ENCODE results near the gene PLEKHG1.

Gene PLEKHG1

DNA sequence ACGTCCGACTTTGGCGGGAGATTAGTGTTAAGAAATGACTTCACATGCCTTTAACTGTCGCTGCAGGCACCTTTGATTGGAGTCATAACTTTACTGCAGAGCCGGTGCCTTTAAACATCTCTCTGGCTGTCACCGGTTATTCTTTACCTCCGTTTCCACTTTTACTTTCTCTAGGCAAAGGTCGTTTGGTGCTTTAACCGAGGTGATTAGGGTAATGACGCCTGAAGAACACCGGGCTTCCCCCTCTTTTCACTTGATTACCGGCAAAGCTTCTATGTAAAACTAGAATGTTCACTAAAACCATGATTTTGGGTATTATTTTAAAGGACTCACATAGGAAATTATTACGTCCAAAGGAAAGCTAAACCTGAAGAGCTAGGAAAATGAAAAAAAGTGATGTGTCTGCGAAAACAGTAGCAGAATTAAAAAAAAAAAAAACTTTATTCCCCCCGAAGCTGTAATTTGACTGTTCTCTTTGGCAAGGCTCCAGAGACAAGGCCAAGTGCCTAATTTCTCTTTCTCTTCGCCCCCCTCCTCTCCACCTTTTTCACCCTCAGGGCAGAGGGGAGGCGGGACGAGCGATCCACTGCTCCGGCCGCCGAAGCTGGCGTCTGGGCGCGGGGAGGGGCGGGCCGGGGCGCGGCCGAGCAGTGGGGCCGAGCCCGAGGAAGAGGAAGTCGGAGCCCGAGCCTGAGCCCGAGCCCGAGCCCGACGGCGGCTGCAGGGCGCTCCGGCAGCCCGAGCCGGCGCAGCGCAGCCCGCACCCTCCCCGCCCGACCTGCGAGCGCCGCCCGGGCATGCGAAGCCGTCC, at the start of gene PLEKHG1:
Gene PLEKHG1 (plus strand): TSS at position 687 of the 811 bp plus-strand sequence. CDS start 133,797 bp downstream, outside the sequence.
- peak; percentile 28 for DNase-seq

DNA sequence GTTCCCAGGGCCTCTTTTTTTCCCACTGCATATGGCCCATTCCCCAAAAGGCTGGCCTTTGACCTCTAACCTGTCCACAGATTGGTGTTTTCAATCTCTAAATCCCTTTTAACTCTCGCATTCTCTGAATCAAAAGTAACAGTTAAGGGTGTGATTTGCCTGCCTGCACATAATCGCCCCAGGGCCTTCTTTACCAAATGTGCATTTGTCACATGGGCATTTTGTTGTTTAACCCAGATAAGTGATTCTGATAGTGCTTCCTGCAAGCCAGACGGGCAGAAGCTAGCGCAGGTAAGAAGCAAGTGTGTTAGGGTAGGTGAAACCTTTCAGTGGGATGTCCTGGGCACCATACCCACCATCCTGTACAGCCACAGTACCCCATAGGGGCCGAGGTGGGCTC, 49.4 kb upstream of the PLEKHG1 start:
- DNase-seq = no peak

DNA sequence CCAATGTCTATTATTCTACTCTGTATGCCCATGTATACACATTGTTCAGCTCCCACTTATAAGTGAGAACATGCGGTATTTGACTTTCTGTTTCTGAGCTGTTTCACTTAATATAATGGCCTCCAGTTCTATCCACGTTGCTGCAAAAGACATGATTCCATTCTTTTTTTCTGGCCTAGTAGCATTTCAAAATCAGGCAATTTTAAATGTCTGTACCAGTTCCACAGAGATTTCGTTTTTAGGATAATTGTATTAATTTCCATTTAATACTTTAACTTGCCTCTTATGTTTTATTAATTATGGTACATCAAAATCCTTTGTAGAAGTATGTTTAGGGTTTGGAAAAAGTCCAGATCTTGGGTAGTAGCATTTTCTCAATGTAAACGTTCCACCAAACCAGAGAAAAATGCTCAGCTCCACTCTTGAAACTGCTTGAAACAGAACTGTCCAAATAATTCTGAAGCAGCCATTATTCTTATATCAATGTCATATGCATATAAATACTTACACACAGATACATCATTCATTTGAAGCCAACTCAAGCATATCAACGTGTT, 42.6 kb upstream of the PLEKHG1 start:
- no peak for DNase-seq

DNA sequence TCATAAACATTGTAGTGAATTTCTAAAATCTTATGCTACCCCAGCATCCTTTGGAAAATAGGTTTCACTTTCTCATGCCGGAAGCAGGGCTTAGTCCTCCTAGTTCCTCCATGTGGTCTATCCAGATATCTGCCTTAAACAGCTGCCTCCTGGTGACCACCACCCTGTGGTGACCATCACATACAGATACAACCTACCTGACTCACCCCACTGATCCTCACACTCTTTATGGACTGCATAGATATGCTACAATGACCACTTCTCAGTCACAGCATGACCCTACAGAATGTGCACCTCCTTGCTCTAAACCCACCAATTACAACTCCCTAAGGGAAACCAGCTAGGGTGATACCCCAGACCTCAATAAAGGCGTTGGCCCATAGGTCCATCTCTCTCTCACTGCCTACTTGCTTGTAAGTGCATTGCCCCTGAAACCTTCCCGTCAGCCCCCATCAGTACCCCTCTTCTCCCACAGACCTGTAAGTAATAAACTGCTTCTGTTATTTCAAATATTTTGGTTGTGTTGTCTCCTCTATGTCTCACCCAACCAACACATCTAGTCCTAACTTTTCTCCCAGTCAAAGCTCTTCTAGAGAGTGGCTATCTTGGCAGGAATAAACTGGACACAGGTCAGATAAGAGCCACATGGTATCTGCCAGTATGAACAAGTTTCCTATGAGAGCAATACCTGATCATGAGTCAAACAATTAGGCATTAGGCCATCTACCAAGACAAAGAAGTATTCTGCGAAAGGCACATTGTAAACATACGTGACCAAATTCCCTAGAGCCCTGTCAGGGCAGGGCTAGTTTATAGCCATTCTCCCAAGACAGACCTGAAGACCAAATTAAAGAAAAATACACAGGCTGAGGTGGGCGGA, 39.4 kb upstream of the PLEKHG1 start:
- no peak for DNase-seq

DNA sequence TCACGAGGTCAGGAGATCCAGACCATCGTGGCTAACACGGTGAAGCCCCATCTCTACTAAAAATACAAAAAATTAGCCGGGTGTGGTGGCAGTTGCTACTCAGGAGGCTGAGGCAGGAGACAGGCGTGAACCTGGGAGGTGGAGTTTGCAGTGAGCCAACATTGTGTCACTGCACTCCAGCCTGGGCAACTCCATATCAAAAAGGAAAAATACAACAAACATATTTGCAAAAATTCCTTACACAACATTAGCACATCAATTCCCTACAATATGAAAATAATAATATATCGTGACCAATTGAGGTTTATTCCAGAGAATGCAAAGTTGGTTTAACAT, 38.8 kb upstream of the PLEKHG1 start:
- no peak for DNase-seq

DNA sequence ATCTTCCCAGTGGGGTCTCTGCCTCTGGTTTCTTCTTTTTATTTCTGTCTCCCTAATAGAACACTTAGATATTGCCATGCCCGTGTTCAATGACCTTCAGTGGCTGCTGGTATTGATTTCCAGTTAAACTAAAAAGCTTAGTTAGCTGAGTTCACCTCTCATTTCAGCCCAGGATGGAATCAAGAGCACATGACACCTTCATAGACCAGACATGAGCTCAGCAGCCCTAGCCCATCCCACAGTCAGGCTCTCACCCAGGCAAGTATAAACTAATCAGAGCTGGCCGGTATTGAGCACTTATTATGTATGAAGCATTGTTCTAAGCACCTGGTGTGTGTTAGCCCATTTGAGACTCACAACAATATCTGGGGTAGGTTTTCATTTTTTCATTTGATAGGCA, 33.7 kb upstream of the PLEKHG1 start:
- no peak for DNase-seq

DNA sequence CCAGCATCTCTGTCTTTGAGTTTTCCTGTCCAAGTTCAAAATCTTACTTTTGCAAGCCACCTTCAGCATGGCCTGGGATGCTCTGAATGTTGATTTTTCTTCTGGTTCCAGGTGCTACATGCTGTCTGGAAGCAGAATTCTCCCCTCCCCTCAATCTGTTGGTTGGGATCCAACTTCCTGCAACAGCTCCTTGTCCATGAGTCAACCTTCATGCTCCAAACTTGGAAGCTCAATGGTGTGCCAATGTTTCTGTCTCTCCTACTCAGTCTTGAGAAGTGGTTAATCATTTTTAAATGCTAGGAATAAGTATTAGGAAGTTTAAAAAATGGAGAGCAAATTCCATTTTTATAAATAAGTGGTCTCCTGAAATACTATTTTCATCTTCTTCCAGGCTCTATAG, 33.2 kb upstream of the PLEKHG1 start:
- DNase-seq = no peak

DNA sequence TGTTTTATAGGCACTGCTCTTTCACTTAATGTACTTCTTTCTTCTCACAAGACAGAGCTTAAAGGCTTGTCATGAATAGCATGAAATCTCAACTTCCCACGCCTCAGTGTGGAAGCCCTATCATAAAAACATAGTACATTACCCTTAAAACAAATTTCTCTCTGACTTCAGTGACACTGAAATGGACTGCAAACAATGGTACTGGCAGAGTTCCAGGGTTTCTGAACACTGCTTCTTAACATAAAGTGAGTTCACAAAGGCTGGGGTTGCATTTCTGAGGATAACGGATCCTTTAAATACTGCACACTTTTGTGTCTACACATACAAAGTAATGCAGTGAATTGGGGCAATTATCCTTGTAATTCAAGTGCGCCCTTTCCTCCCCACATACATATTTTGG, 32.3 kb upstream of the PLEKHG1 start:
- peak; percentile 13 for DNase-seq

DNA sequence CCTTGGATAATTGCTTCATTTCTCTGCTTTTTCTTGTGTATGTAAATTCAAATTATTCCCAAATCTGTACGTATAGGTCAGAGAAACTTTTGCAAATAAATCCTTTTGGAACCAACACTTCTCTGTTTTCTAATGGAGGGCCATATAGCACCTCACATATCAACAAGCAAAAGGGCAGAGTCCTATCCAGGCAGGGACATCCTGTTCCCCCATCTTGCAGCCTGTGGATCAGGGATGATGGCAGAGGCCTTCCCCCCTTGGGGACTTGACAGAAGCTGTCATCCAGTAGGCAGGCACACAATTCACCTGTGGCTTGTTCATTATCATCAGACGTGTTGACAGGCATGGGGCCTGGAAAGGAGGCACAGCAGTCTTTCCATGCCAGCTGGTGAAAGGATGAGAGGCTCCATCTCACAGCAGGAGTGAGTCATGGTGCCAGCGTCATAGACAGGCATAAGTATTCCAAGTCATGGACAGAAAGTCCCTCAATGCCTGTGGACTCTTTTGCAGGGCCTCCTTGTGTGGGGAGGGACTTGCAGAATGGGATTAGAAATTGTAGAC, 31.8 kb upstream of the PLEKHG1 start:
- peak; percentile 67 for DNase-seq

DNA sequence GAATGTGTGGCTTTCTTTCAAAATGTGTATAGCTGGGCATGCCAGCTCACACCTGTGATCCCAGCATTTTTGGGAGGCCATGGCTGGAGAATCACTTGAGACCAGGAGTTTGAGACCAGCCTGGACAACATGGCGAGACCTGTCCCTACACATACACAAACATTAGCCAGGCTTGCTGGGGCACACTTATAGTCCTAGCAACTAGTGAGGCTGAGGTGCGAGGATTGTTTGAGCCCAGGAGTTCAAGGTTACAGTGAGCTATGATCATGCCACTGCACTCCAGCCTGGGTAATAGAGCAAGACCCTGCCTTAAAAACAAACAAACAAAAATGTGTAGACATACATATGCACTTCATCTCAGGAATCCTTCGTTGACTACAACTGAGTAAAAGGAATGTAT, 31.1 kb upstream of the PLEKHG1 start:
- no peak for DNase-seq

DNA sequence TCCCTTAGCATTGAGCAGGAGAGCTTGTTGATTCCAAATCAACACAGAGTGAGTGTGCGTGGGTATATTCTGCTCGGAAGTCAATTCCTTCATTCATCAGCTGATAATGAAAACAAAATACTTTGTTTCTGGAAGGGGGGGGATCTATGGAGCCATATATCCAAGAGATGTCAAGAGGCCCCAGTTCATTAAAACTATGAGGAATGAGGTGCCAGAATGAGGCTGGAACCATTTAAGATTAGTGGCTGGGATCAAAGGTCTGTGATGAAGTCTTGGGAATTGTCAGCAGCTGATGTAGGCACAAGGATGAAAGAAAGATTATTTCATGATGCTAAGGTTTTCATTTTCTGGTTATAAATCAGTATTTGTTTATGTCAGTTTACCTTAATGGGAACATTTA, 30.5 kb upstream of the PLEKHG1 start:
- DNase-seq = no peak

DNA sequence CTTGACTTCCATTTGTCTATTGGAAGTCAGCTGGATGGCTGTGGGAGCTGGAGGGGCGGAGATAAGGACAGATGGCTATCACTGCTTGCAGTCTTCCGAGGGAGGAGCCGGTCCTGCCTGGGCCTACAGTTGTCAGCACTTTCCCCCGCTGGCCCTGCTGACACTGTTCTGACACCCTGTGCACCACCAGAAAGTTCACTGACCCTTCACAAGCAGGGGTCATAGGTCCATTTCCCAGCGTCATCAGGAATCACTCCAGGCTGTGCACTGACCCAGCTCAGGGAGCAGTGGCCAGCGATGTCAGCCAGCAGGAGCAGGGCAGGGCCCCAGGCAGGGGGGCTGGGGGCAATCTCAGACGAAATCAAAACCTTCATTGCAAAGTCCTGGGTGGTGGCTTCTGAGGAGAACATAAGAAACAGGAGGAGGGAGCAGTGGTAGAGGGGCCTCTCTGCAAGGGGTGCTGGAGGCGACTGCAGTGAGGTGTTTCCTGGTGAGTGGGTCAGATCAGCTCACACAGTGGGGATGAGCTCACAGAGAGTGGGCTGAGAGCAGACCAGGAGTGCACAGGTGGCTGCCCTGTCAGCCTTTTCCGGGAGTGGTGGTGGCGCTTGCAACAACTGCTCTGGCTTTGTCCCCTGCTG, 26.5 kb upstream of the PLEKHG1 start:
- no peak for DNase-seq

DNA sequence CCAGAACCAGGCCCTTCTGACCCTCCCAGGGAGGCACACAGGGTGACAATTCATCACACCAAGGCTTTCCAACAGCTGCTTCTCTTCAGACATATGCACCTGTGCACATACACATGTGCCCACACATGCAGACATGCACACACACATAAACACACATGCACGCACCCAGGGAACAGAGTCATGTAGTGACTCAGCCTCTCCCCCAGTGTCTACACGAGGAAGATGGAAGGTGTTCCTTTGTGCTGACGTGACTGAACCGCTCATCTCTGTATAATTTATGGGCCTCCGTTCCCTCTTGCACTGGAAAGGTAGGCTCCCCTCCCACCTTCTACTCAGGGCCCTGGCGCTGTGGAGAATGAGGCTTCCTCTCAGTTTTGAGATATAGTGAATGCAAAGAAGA, 23.8 kb upstream of the PLEKHG1 start:
- DNase-seq = no peak

DNA sequence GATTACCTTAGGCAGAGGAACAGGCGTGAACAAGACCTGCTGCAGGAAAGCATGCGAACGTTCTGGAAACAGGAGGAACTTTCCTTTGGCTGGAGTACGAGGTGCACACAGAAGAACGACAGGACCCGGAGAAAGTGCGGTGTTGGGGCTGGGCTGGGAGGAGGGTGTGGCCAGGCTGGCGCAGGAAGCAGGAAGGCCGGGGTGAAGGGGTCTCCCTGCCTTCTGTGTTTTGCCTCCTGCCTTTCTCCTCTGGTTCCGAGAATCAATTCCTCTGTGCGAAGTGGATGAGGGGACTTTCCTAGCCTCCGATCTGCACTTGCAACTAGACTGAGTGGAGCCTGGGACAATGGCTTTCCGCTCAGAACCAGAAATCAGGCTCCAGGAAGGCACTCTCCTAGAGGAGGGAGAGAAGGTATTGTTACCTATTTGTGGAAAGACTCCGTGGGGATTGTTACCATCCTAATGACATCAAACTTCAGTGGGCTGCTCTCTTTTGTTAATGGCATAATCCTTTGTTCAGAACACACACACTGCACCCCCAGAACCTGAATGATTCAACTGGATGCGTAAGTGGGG, 22.9 kb upstream of the PLEKHG1 start:
- no peak for DNase-seq

DNA sequence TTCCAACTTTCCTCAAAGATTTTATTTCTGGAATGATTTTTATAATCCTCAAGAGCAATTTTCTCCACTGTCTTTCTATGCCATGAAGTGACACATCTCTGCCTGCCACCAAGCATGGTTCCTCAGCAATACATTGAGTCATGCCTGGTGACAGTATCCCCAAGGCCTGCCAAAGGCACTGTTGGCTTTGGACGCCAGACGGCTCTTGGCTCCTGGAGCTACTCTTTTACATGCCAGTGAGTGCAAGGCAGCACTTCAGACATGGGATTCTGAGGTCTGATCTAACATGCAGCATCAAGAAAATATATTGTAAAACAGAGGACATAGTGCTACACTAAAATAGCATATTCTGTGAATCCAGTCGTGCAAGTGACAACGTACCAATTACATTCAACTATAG, 20.1 kb upstream of the PLEKHG1 start:
- DNase-seq = no peak

DNA sequence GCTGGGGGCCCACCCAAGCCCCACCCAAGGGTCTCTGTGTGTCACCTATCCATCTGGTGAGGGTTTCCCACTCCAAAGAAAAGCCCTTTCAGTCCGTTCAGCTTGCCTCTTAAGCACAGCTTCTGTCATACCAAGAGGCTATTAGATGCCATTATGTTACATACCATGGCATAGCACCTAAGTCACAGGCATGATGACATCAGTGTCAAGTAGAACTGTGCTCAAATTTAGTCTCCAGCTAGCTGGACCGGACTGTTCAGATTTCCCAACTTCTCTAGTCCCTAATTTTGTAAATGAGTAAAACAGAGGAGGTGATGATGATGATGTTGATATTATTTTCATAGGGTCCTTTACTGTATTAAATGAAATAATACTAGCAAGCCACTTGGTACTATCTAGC, 19.2 kb upstream of the PLEKHG1 start:
- no peak for DNase-seq

DNA sequence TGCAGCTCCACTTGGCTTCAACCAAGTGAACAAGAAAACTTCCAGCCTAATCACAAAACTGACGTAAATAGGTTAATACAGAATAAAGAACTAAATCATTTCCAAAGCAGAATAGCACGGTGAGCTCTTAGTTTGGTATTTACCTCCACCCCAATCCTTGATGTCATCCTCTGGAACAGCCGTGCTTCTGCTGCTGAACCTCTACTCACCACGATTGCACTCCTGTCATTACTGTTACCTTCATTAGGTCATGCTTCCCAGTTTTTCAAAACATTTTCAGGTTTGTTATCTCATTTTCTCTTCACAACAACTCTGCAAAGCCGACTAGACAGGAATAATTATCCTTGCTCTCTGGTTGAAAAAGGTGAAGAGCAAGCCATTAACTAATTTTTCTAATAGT, 15.6 kb upstream of the PLEKHG1 start:
- DNase-seq = no peak

DNA sequence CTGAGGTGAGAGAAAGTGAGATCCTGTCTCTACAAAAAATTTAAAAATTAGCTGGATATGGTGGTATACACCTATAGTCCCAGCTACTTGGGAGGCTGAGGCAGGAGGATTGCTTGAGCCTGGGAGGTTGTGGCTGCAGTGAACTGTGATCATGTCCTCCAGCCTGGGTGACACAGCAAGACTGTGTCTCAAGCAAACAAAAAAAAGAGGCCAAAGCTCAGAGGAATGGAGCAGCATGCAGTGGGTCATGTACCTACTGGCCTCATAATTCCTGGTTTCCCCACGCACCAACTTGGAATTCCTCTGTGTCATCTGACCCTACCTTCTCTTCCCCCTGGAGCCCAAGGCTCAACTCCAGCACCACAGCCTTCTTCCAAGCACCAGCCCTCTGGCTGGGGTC, 15.1 kb upstream of the PLEKHG1 start:
- no peak for DNase-seq

DNA sequence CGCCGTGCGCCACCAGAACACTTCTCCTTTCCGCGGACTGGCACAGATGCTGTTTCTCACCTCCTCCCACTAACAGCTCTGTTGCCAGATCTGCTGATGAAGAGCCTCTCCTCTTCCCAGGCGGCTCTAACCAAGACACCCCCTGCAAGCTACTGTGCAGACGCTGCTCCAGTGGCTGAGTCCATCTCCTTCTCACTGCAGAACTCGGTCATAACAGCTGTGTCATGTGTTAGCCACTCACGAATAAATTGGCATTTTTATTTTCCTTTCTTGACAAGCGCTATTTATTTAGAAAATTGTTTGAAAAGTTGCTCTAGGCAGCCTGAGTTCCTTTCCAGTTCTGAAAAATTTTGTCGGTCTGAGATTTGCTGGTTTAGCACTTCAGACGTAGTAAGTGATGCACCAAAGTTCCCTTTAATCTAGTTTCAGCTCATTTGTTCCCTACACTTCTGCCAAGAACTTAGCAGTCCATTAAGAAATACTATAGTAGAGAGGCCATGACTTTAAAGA, 12.8 kb upstream of the PLEKHG1 start:
- no peak for DNase-seq

DNA sequence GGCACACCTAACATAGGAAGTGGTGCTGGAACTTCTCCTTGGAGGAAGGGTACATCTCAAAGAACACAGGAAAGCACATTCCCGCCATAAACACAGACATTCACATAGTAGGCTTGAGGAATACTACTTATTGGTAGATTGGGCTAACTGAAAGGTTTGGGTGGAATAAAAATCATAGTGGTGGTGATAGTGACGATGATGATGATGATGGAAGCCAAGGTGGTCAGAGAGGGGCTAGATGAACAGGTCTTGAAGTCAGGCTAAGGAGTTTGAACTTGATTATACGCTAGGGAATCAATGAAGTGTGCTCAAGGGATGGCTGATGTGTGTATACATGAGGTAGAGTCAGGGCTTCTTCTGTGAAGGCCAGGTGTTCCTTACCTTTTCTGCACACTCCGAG, 12.0 kb upstream of the PLEKHG1 start:
- DNase-seq = no peak

DNA sequence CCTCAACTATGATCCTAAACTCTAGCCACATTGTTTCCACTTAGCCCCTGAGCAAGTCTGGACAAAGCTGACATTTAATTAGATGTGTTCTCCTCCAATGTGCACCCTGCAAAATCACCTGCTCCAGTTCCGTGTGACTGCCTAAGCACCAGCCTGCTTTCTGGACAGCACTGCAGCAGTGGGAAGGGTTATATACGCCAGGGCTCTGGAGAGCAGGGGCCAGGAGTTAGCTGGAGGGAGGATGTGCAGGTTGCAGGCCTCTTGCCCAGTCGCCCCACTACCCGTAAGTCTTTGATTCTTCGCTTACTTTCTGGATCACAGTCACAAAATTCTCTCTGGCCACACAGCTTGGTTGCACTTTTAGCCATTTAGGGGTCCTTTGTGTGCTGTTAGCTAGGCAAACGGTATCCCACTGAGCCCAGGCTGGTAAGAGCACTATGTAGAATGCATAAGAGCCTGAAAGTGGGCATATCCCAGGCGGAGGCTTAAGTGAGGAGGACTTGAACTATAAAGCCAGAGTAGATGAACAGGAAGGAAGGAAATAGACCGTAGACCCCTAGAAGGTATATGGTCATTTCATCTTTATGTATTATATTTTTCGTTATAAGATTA, 10.7 kb upstream of the PLEKHG1 start:
- peak; percentile 27 for DNase-seq

DNA sequence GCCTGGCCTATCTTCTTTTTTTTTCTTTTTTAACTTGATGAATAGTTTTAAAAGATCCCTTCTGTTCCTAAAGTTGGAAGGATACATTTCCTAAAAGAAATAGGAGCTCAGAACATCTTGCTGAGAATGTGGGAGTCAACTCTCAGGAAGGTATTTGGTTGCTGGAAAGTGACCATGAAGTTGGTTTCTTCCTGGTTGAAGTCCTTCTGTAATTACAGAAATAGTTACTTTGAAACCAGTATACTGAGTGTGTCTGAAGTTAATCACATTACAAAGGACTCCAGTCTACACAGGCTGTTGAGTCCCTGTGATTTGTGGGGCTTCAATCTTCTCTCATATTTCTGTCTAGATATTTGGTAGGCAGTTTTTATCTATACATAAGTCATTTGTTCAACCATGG, 9.8 kb upstream of the PLEKHG1 start:
- no peak for DNase-seq

Data from DMS153 (cell line).